ENCODE measurements around the gene UGGT2.
"Not testable (repeated sequence)": the region's sequence is repeated elsewhere in the genome, so short reads cannot be mapped to it uniquely, and the experiment has no call there.

UGGT2 gene

GRCh38 chr13:95793018-95793555 lies 260.1 kb downstream of the UGGT2 start:
- DNase-seq: no peak

- DNase-seq: no peak
These were observed 262.0 kb downstream of the UGGT2 start for GRCh38 chr13:95791084-95791722.

- not testable (repeated sequence) for DNase-seq
These were observed 263.9 kb downstream of the UGGT2 start for GRCh38 chr13:95789315-95789714.

GRCh38 chr13:95788100-95788463 lies 265.1 kb downstream of the UGGT2 start:
- no peak for DNase-seq

- DNase-seq: no peak
These were observed 265.7 kb downstream of the UGGT2 start for GRCh38 chr13:95787356-95788099.

GRCh38 chr13:95784900-95785290 lies 268.3 kb downstream of the UGGT2 start:
- no peak for DNase-seq

GRCh38 chr13:95784161-95784899 lies 268.9 kb downstream of the UGGT2 start:
- no peak for DNase-seq

- DNase-seq: no peak
These were observed 269.5 kb downstream of the UGGT2 start for GRCh38 chr13:95783747-95784146.

- not testable (repeated sequence) for DNase-seq
These were observed 271.3 kb downstream of the UGGT2 start for GRCh38 chr13:95781940-95782339.

GRCh38 chr13:95781016-95781415 lies 272.2 kb downstream of the UGGT2 start:
- no peak for DNase-seq

GRCh38 chr13:95779522-95779921 lies 273.7 kb downstream of the UGGT2 start:
- DNase-seq: no peak

GRCh38 chr13:95771905-95772304 lies 281.3 kb downstream of the UGGT2 start:
- DNase-seq: no peak

- DNase-seq: no peak
These were observed 289.6 kb downstream of the UGGT2 start for GRCh38 chr13:95763601-95764000.

- DNase-seq: not testable (repeated sequence)
These were observed 290.6 kb downstream of the UGGT2 start for GRCh38 chr13:95762626-95763025.

GRCh38 chr13:95756072-95756471 lies 297.1 kb downstream of the UGGT2 start:
- DNase-seq: no peak

GRCh38 chr13:95754069-95754468 lies 299.1 kb downstream of the UGGT2 start:
- DNase-seq: no peak

- DNase-seq: no peak
These were observed 300.5 kb downstream of the UGGT2 start for GRCh38 chr13:95752677-95753076.
